Tibial nerve (tissue), 4 donors: ENCODE results near the gene UACA. TPM values are rescaled to one million over a fixed set of nuclear protein-coding genes. Genes with fewer than 3 reads are reported as not detected.

ENCODE experiments used
- DNase-seq, 2 donors: peaks; one replicate each; pipeline ENCODE4 v3.0.0-alpha.2; 2019; ENCODE audit warnings: low spot score in 2 of 2
- H3K27ac ChIP-seq, 4 donors: fragments of 200-600 bp; sonication (generic) in 3 of 4; one replicate each; pipeline ENCODE4 v1.5.1; 2017 to 2019; ENCODE audit warnings: mild to moderate bottlenecking in 1 of 4
- H3K27me3 ChIP-seq, 2 donors: fragments of 200-600 bp; sonication (generic) in 1 of 2; one replicate each; pipeline versions ENCODE4 v1.5.1 to v1.6.0; 2017 to 2019
- H3K36me3 ChIP-seq, 3 donors: fragments of 200-600 bp; sonication (generic); one replicate each; pipeline ENCODE4 v1.5.1; 2018 to 2019
- H3K4me1 ChIP-seq, 4 donors: fragments of 200-600 bp; sonication (generic) in 3 of 4; one replicate each; pipeline ENCODE4 v1.5.1; 2017 to 2019
- H3K4me3 ChIP-seq, 4 donors: fragments of 200-600 bp; sonication (generic) in 3 of 4; one replicate each; pipeline ENCODE4 v1.5.1; 2017 to 2019; ENCODE audit warnings: mild to moderate bottlenecking in 1 of 4, moderate library complexity in 1 of 4
- H3K9me3 ChIP-seq, 4 donors: fragments of 200-600 bp; sonication (generic) in 3 of 4; one replicate each; pipeline ENCODE4 v1.5.1; 2017 to 2019
- CTCF ChIP-seq, 5 experiments: fragments of 200-600 bp in 3 of 5; fragments of 450-650 bp in 2 of 5; sonication (generic) in 3 of 5; IDR thresholded peaks; one replicate each; pipeline ENCODE4 v1.5.1; 2016 to 2019; ENCODE audit warnings: antibody characterized with exemption in 5 of 5, mild to moderate bottlenecking in 3 of 5, moderate library complexity in 2 of 5
- EP300 ChIP-seq, 2 donors: sonication (generic); formaldehyde crosslinking; IDR thresholded peaks; one replicate each; pipeline ENCODE4 v1.6.1; 2017; ENCODE audit warnings: antibody characterized with exemption in 2 of 2, mild to moderate bottlenecking in 1 of 2
- POLR2A ChIP-seq, 2 donors: fragments of 450-650 bp; IDR thresholded peaks; one replicate each; pipeline ENCODE4 v1.6.1; 2017; ENCODE audit warnings: antibody characterized with exemption in 2 of 2, mild to moderate bottlenecking in 2 of 2, moderate library complexity in 2 of 2
- WGBS, 2 donors: methylation state at CpG; one replicate each; pipeline ENCODE4 v1.1.5; 2018; 5-methylcytosine and 5-hydroxymethylcytosine counted together
- total RNA-seq, 4 donors: library from RNA; depleted of rRNA; stranded (reverse); fragments of >200 nt; gene quantifications; one replicate each; pipeline ENCODE4 v1.1.0, GENCODE V29; 2016

The UACA gene
- total RNA-seq, 4 donors from 2014 or later, result 107 to 210 (median 168) TPM

GRCh38 chr15:70643106-70643782 lies 120.1 kb downstream of the UACA start:
- Histone ChIP-seq H3K27ac (no peak overlapping the region), H3K36me3 (peaks cover 0 to 21% (median 0%) of the 10 kb centered on the region in 3 donors), H3K4me1 (peaks cover 0 to 11% (median 0%) of the 10 kb centered on the region in 4 donors), H3K4me3 (no peak overlapping the region), H3K27me3 (no peaks in the 10 kb centered on the region), H3K9me3 (no peaks in the 10 kb centered on the region)
- DNase-seq, result no peak
- WGBS, 2 donors, result 79 to 83% methylated on average over 8 of the region's 8 CpGs
- TF ChIP-seq POLR2A (IDR thresholded peaks at IDR 0.05) (no peak), EP300 (IDR thresholded peaks at IDR 0.05) (no peak), CTCF (IDR thresholded peaks at IDR 0.05) (no peak)

GRCh38 chr15:70636540-70637165 lies 126.7 kb downstream of the UACA start:
- Histone ChIP-seq H3K36me3 (peaks cover 0 to 32% (median 0%) of the 10 kb centered on the region in 3 donors), H3K27ac (no peak overlapping the region), H3K4me3 (no peak overlapping the region), H3K9me3 (no peaks in the 10 kb centered on the region), H3K27me3 (no peaks in the 10 kb centered on the region), H3K4me1 (no peaks in the 10 kb centered on the region)
- 51 to 58% methylated on average over 5 of the region's 5 CpGs for WGBS, 2 donors
- DNase-seq, result no peak
- TF ChIP-seq CTCF (IDR thresholded peaks at IDR 0.05) (peak in 1 of 5 experiments; percentile 11), POLR2A (IDR thresholded peaks at IDR 0.05) (no peak), EP300 (IDR thresholded peaks at IDR 0.05) (no peak)

GRCh38 chr15:70635895-70636294 lies 127.5 kb downstream of the UACA start:
- Histone ChIP-seq H3K4me1 (no peaks in the 10 kb centered on the region), H3K27ac (no peak overlapping the region), H3K36me3 (peaks cover 0 to 32% (median 0%) of the 10 kb centered on the region in 3 donors), H3K9me3 (no peaks in the 10 kb centered on the region), H3K27me3 (no peaks in the 10 kb centered on the region), H3K4me3 (no peak overlapping the region)
- WGBS, 2 donors, result 91 to 95% methylated on average over 2 of the region's 2 CpGs
- no peak for DNase-seq
- TF ChIP-seq CTCF (IDR thresholded peaks at IDR 0.05) (no peak), POLR2A (IDR thresholded peaks at IDR 0.05) (no peak), EP300 (IDR thresholded peaks at IDR 0.05) (no peak)

GRCh38 chr15:70633991-70634390 lies 129.4 kb downstream of the UACA start:
- Histone ChIP-seq H3K4me1 (no peaks in the 10 kb centered on the region), H3K27me3 (no peaks in the 10 kb centered on the region), H3K27ac (no peak overlapping the region), H3K36me3 (peaks cover 0 to 17% (median 0%) of the 10 kb centered on the region in 3 donors), H3K4me3 (no peak overlapping the region), H3K9me3 (no peaks in the 10 kb centered on the region)
- DNase-seq, result no peak
- 90 to 93% methylated on average over 7 of the region's 7 CpGs for WGBS, 2 donors
- TF ChIP-seq EP300 (IDR thresholded peaks at IDR 0.05), result no peak
- TF ChIP-seq CTCF (IDR thresholded peaks at IDR 0.05), result no peak
- no peak for TF ChIP-seq POLR2A (IDR thresholded peaks at IDR 0.05)

GRCh38 chr15:70633103-70633831 lies 130.1 kb downstream of the UACA start:
- Histone ChIP-seq H3K36me3 (peaks cover 0 to 15% (median 0%) of the 10 kb centered on the region in 3 donors), H3K4me3 (no peak overlapping the region), H3K9me3 (no peaks in the 10 kb centered on the region), H3K27ac (no peak overlapping the region), H3K4me1 (peaks cover 0 to 5% (median 0%) of the 10 kb centered on the region in 4 donors), H3K27me3 (no peaks in the 10 kb centered on the region)
- 56% methylated on average over 12 of the region's 12 CpGs for WGBS, 2 donors
- no peak for TF ChIP-seq CTCF (IDR thresholded peaks at IDR 0.05)
- TF ChIP-seq POLR2A (IDR thresholded peaks at IDR 0.05), result no peak
- TF ChIP-seq EP300 (IDR thresholded peaks at IDR 0.05), result no peak
- no peak for DNase-seq
